Upper lobe of left lung (tissue), 6 donors: ENCODE data around the gene FXYD1. TPM values are rescaled to one million over a fixed set of nuclear protein-coding genes. Genes with fewer than 3 reads are reported as not detected.

Source experiments
- ATAC-seq, 2 donors: fragments of 200-7000 bp; cut with Tn5 transposase; one replicate each; pipeline ENCODE4 v1.9.1; 2022; ENCODE audit warnings: mild to moderate bottlenecking in 2 of 2, moderate library complexity in 2 of 2; ENCODE audit not compliant: low FRiP score in 2 of 2
- DNase-seq, 2 donors: peaks; one replicate each; pipeline ENCODE4 v3.0.0-alpha.2; 2019 to 2020
- H3K27ac ChIP-seq, 4 donors: fragments of 200-600 bp; sonication (generic); one replicate each; pipeline ENCODE4 v1.5.1; 2016 to 2019
- H3K27me3 ChIP-seq, 4 donors: fragments of 200-600 bp; sonication (generic); one replicate each; pipeline ENCODE4 v1.5.1; 2017 to 2019
- H3K36me3 ChIP-seq, 4 donors: fragments of 200-600 bp; sonication (generic); one replicate each; pipeline ENCODE4 v1.5.1; 2016 to 2019
- H3K4me1 ChIP-seq, 4 donors: fragments of 200-600 bp; sonication (generic); one replicate each; pipeline ENCODE4 v1.5.1; 2018 to 2019
- H3K4me3 ChIP-seq, 4 donors: fragments of 200-600 bp; sonication (generic); one replicate each; pipeline ENCODE4 v1.5.1; 2017 to 2019; ENCODE audit warnings: mild to moderate bottlenecking in 2 of 4, moderate library complexity in 1 of 4
- H3K9me3 ChIP-seq, 4 donors: fragments of 200-600 bp; sonication (generic); one replicate each; pipeline ENCODE4 v1.5.1; 2018 to 2019
- CTCF ChIP-seq, 6 experiments: fragments of 450-650 bp in 4 of 6; fragments of 200-600 bp in 2 of 6; sonication (generic) in 2 of 6; IDR thresholded peaks; one replicate each; pipeline ENCODE4 v1.5.1; 2016 to 2019; ENCODE audit warnings: antibody characterized with exemption in 6 of 6
- EP300 ChIP-seq, 4 donors: sonication (generic); formaldehyde crosslinking; IDR thresholded peaks; one replicate each; pipeline ENCODE4 v1.5.1; 2017; ENCODE audit warnings: antibody characterized with exemption in 4 of 4, control low read depth in 2 of 4
- POLR2A ChIP-seq, 4 donors: fragments of 450-650 bp; IDR thresholded peaks; one replicate each; pipeline ENCODE4 v1.5.1; 2016 to 2017; ENCODE audit warnings: antibody characterized with exemption in 4 of 4, mild to moderate bottlenecking in 2 of 4
- POLR2AphosphoS5 ChIP-seq, 2 donors: sonication (generic); formaldehyde crosslinking; IDR thresholded peaks; one replicate each; pipeline ENCODE4 v1.5.1; 2017; ENCODE audit warnings: antibody characterized with exemption in 2 of 2
- WGBS, 2 donors: methylation state at CpG; one replicate each; pipeline ENCODE4 v1.1.5; 2017 to 2018; 5-methylcytosine and 5-hydroxymethylcytosine counted together
- total RNA-seq, 6 donors: library from RNA; depleted of rRNA in 4 of 6; stranded (reverse); fragments of >200 nt in 4 of 6; gene quantifications; one replicate each; pipeline versions ENCODE4 v1.1.0 to v1.2.1, GENCODE V29; 2016 to 2021
- donor health status: DM: no; HTN: no; CAD: no; lungs with moderate emphysema.
- donor health status: DM: no; HTN: yes; CAD: no; lungs with severe emphysema.

Gene FXYD1
- total RNA-seq, 6 donors from 2014 or later, result 3.8 to 64.9 (median 25.2) TPM

DNA sequence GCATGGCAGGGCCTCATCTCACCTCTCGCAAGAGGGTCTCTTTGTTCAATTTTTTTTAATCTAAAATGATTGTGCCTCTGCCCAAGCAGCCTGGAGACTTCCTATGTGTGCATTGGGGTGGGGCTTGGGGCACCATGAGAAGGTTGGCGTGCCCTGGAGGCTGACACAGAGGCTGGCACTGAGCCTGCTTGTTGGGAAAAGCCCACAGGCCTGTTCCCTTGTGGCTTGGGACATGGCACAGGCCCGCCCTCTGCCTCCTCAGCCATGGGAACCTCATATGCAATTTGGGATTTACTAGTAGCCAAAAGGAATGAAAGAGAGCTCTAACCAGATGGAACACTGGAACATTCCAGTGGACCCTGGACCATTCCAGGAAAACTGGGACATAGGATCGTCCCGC is 15.1 kb upstream of the FXYD1 start:
- H3K4me3 ChIP-seq, result no peak overlapping the region
- H3K27ac ChIP-seq, result peak overlapping the region; percentile 45 to 90 (median 73)
- DNase-seq, result peak in 1 of 2 donors; percentile 78
- H3K27me3 ChIP-seq, result no peaks in the 10 kb centered on the region
- no peaks in the 10 kb centered on the region for H3K9me3 ChIP-seq
- H3K36me3 ChIP-seq, result peaks cover 0 to 4% (median 0%) of the 10 kb centered on the region in 4 donors
- WGBS, 2 donors, result 59 to 78% methylated on average over 5 of the region's 5 CpGs
- H3K4me1 ChIP-seq, result peaks cover 19 to 49% (median 33%) of the 10 kb centered on the region in 4 donors
- TF ChIP-seq POLR2AphosphoS5 (IDR thresholded peaks at IDR 0.05) (no peak), CTCF (IDR thresholded peaks at IDR 0.05) (no peak), POLR2A (IDR thresholded peaks at IDR 0.05) (no peak), EP300 (IDR thresholded peaks at IDR 0.05) (no peak)
- ATAC-seq, result peak in 1 of 2 donors; percentile 37

DNA sequence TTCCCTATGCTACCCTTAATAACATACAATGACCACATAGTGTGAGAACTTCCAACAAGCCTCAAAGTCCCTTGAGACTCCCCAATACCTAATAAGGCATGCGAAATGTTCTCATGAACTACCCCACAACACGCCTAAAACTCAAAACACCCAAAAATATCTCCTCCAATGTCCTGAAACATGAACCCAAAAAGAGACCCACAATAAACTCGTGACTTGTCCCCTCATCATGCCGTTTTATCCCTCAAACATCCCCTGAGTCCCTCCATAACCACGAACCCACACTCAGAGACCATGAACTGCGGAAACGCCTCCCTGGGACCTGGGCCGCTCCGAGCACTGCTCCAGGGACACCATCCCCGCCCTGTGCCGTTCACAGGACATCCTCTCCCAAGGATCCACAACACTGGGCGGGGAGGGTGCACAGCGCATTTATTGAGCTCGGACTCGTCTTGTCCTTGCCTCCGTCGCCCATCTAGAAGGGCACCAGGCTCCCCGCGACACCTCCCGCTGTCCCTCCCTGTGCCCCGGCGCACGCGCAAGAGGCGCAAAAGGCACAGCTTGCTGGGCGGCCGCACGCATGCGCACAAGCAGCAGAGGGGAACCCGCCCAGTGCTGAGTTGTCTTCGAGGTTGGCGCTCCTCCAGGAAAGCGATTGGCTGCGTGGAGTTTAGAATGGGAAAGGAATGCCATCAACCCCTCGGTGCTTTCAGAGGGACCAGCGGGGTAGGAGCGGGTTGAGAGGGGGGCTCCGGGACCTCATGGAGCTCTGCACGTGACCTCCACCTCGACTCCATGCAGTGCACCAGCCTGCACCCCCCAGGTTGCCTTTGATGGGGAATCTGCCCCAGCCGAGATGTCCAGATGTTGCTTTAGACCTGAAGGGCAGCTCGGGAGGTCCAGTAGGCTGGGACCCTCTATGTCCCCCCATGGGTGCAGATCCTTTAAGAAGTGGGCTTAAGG is 14.2 kb upstream of the FXYD1 start:
- H3K27ac ChIP-seq, result peak overlapping the region; percentile 66 to 90 (median 82)
- H3K4me1 ChIP-seq, result peaks cover 19 to 41% (median 33%) of the 10 kb centered on the region in 4 donors
- WGBS, 2 donors, result 8 to 23% methylated on average over 20 to 41 of the region's 42 CpGs
- ATAC-seq (peak; percentile 88 to 92), DNase-seq (peak; percentile 92 to 97)
- peaks cover 0 to 4% (median 0%) of the 10 kb centered on the region in 4 donors for H3K36me3 ChIP-seq
- no peaks in the 10 kb centered on the region for H3K9me3 ChIP-seq
- no peaks in the 10 kb centered on the region for H3K27me3 ChIP-seq
- TF ChIP-seq EP300 (IDR thresholded peaks at IDR 0.05) (no peak), CTCF (IDR thresholded peaks at IDR 0.05) (peak in 1 of 6 experiments; percentile 4), POLR2A (IDR thresholded peaks at IDR 0.05) (peak in 3 of 4 donors; percentile 37 to 88 (median 61)), POLR2AphosphoS5 (IDR thresholded peaks at IDR 0.05) (peak; percentile 74 to 90)
- peak overlapping the region in 3 of 4 donors; percentile 47 to 54 (median 52) for H3K4me3 ChIP-seq

DNA sequence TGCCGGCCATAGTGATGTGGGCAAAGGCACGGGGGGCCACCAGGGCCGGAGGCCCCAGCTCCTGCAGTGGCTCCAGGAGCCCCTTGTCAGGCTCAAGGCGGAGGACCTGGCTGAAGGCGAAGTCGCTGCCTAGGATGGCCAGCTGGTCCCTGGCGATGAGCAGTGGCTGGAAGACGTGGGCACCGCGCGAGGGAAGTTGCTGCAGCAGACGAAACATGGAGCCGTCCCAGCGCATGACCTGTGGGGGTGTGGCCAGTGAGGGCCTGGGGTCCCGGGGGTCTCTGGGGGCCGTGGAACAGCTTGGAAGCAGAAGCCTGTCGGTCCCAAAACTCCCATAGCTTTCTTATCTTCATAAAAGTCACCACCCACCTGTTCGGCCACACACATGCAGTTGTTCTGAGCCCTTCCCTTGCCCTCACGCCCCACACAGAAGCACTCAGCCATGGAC is 13.3 kb upstream of the FXYD1 start:
- WGBS, 2 donors, result 81 to 93% methylated on average over 14 to 18 of the region's 19 CpGs
- Histone ChIP-seq H3K27ac (peak overlapping the region in 3 of 4 donors; percentile 78 to 90 (median 85)), H3K36me3 (peaks cover 0 to 4% (median 0%) of the 10 kb centered on the region in 4 donors), H3K4me3 (no peak overlapping the region), H3K27me3 (no peaks in the 10 kb centered on the region), H3K9me3 (no peaks in the 10 kb centered on the region), H3K4me1 (peaks cover 17 to 32% (median 29%) of the 10 kb centered on the region in 4 donors)
- DNase-seq (peak in 1 of 2 donors; percentile 74), ATAC-seq (no peak)
- TF ChIP-seq EP300 (IDR thresholded peaks at IDR 0.05) (no peak), POLR2AphosphoS5 (IDR thresholded peaks at IDR 0.05) (no peak), POLR2A (IDR thresholded peaks at IDR 0.05) (no peak), CTCF (IDR thresholded peaks at IDR 0.05) (no peak)

- Histone ChIP-seq H3K36me3 (peaks cover 0 to 4% (median 0%) of the 10 kb centered on the region in 4 donors), H3K4me1 (peaks cover 17 to 29% (median 24%) of the 10 kb centered on the region in 4 donors), H3K4me3 (no peak overlapping the region), H3K27ac (peak overlapping the region in 3 of 4 donors; percentile 16 to 85 (median 78)), H3K27me3 (no peaks in the 10 kb centered on the region), H3K9me3 (no peaks in the 10 kb centered on the region)
- TF ChIP-seq POLR2AphosphoS5 (IDR thresholded peaks at IDR 0.05) (no peak), EP300 (IDR thresholded peaks at IDR 0.05) (no peak), CTCF (IDR thresholded peaks at IDR 0.05) (no peak), POLR2A (IDR thresholded peaks at IDR 0.05) (no peak)
- 90 to 92% methylated on average over 7 to 35 of the region's 35 CpGs for WGBS, 2 donors
- DNase-seq, result no peak
- no peak for ATAC-seq
Observed at GRCh38 chr19:35125749-35126623, 12.6 kb upstream of the FXYD1 start.
